ENCODE results near the gene TNFRSF21. TPM values are rescaled to one million over a fixed set of nuclear protein-coding genes. Genes with fewer than 3 reads are reported as not detected.
A peak's percentile ranks its signal among the peaks of the same experiment; 100 is the strongest.

Gene TNFRSF21
- total and polyA plus RNA-seq, 2 donors = 22.8 to 43.2 TPM

- 4% methylated on average over 7 of the region's 7 CpGs for WGBS
- Histone ChIP-seq H3K4me3 (ENCODE audit: low read depth, low read length) (no peak overlapping the region), H3K36me3 (ENCODE audit: insufficient read depth) (no peaks in the 10 kb centered on the region), H3K27ac (ENCODE audit: low read depth) (no peak overlapping the region), H3K4me1 (ENCODE audit: insufficient read depth) (no peaks in the 10 kb centered on the region)
- no peak for DNase-seq (ENCODE audit: extremely low spot score)
Measured at GRCh38 chr6:47310131-47310480, 401 bp upstream of the TNFRSF21 start.

GRCh38 chr6:47308552-47309290, 984 bp downstream of the TNFRSF21 start:
- Histone ChIP-seq H3K27ac (ENCODE audit: low read depth) (peak overlapping the region; percentile 79), H3K4me1 (ENCODE audit: insufficient read depth) (no peaks in the 10 kb centered on the region), H3K36me3 (ENCODE audit: insufficient read depth) (no peaks in the 10 kb centered on the region), H3K4me3 (ENCODE audit: low read depth, low read length) (peak overlapping the region; percentile 88)
- 2% methylated on average over 48 of the region's 48 CpGs for WGBS
- DNase-seq (ENCODE audit: extremely low spot score) = no peak

GRCh38 chr6:47308198-47308517, 1.5 kb downstream of the TNFRSF21 start:
- no peaks in the 10 kb centered on the region for H3K36me3 ChIP-seq (ENCODE audit: insufficient read depth)
- no peak for DNase-seq (ENCODE audit: extremely low spot score)
- H3K27ac ChIP-seq (ENCODE audit: low read depth) = no peak overlapping the region
- H3K4me3 ChIP-seq (ENCODE audit: low read depth, low read length) = peak overlapping the region; percentile 88
- no peaks in the 10 kb centered on the region for H3K4me1 ChIP-seq (ENCODE audit: insufficient read depth)
- 27% methylated on average over 3 of the region's 3 CpGs for WGBS

GRCh38 chr6:47307362-47308197, 2.1 kb downstream of the TNFRSF21 start:
- Histone ChIP-seq H3K27ac (ENCODE audit: low read depth) (no peak overlapping the region), H3K36me3 (ENCODE audit: insufficient read depth) (no peaks in the 10 kb centered on the region), H3K4me1 (ENCODE audit: insufficient read depth) (no peaks in the 10 kb centered on the region), H3K4me3 (ENCODE audit: low read depth, low read length) (peak overlapping the region; percentile 88)
- DNase-seq (ENCODE audit: extremely low spot score) = no peak
- 92% methylated on average over 7 of the region's 7 CpGs for WGBS

GRCh38 chr6:47306887-47307286, 2.8 kb downstream of the TNFRSF21 start:
- Histone ChIP-seq H3K4me1 (ENCODE audit: insufficient read depth) (no peaks in the 10 kb centered on the region), H3K36me3 (ENCODE audit: insufficient read depth) (no peaks in the 10 kb centered on the region), H3K27ac (ENCODE audit: low read depth) (no peak overlapping the region), H3K4me3 (ENCODE audit: low read depth, low read length) (peak overlapping the region; percentile 1)
- DNase-seq (ENCODE audit: extremely low spot score) = no peak
- 82% methylated on average over 2 of the region's 2 CpGs for WGBS

GRCh38 chr6:47303861-47304260, 5.8 kb downstream of the TNFRSF21 start:
- Histone ChIP-seq H3K4me1 (ENCODE audit: insufficient read depth) (no peaks in the 10 kb centered on the region), H3K27ac (ENCODE audit: low read depth) (no peak overlapping the region), H3K4me3 (ENCODE audit: low read depth, low read length) (no peak overlapping the region), H3K36me3 (ENCODE audit: insufficient read depth) (no peaks in the 10 kb centered on the region)
- 81% methylated on average over 1 of the region's 1 CpG for whole genome bisulfite sequencing
- DNase-seq (ENCODE audit: extremely low spot score) = no peak

- no peak for DNase-seq (ENCODE audit: extremely low spot score)
- H3K4me3 ChIP-seq (ENCODE audit: low read depth, low read length) = no peak overlapping the region
- H3K27ac ChIP-seq (ENCODE audit: low read depth) = no peak overlapping the region
- H3K4me1 ChIP-seq (ENCODE audit: insufficient read depth) = no peaks in the 10 kb centered on the region
- whole genome bisulfite sequencing = 97% methylated on average over 1 of the region's 1 CpG
- H3K36me3 ChIP-seq (ENCODE audit: insufficient read depth) = no peaks in the 10 kb centered on the region
Measured at GRCh38 chr6:47303342-47303741, 6.4 kb downstream of the TNFRSF21 start.

- 81% methylated on average over 6 of the region's 6 CpGs for WGBS
- Histone ChIP-seq H3K4me3 (ENCODE audit: low read depth, low read length) (no peak overlapping the region), H3K36me3 (ENCODE audit: insufficient read depth) (no peaks in the 10 kb centered on the region), H3K27ac (ENCODE audit: low read depth) (no peak overlapping the region), H3K4me1 (ENCODE audit: insufficient read depth) (no peaks in the 10 kb centered on the region)
- no peak for DNase-seq (ENCODE audit: extremely low spot score)
Measured at GRCh38 chr6:47302043-47302442, 7.7 kb downstream of the TNFRSF21 start.

GRCh38 chr6:47301441-47301840, 8.3 kb downstream of the TNFRSF21 start:
- H3K36me3 ChIP-seq (ENCODE audit: insufficient read depth) = no peaks in the 10 kb centered on the region
- WGBS = 93% methylated on average over 4 of the region's 4 CpGs
- no peak overlapping the region for H3K27ac ChIP-seq (ENCODE audit: low read depth)
- no peaks in the 10 kb centered on the region for H3K4me1 ChIP-seq (ENCODE audit: insufficient read depth)
- DNase-seq (ENCODE audit: extremely low spot score) = no peak
- no peak overlapping the region for H3K4me3 ChIP-seq (ENCODE audit: low read depth, low read length)

- Histone ChIP-seq H3K4me3 (ENCODE audit: low read depth, low read length) (no peak overlapping the region), H3K4me1 (ENCODE audit: insufficient read depth) (no peaks in the 10 kb centered on the region), H3K36me3 (ENCODE audit: insufficient read depth) (no peaks in the 10 kb centered on the region), H3K27ac (ENCODE audit: low read depth) (no peak overlapping the region)
- DNase-seq (ENCODE audit: extremely low spot score) = no peak
- 87% methylated on average over 5 of the region's 5 CpGs for WGBS
Measured at GRCh38 chr6:47300417-47300816, 9.3 kb downstream of the TNFRSF21 start.

- no peaks in the 10 kb centered on the region for H3K36me3 ChIP-seq (ENCODE audit: insufficient read depth)
- H3K27ac ChIP-seq (ENCODE audit: low read depth) = no peak overlapping the region
- no peak for DNase-seq (ENCODE audit: extremely low spot score)
- no peaks in the 10 kb centered on the region for H3K4me1 ChIP-seq (ENCODE audit: insufficient read depth)
- 95% methylated on average over 4 of the region's 4 CpGs for WGBS
- no peak overlapping the region for H3K4me3 ChIP-seq (ENCODE audit: low read depth, low read length)
Measured at GRCh38 chr6:47299965-47300364, 9.7 kb downstream of the TNFRSF21 start.

- Histone ChIP-seq H3K4me1 (ENCODE audit: insufficient read depth) (no peaks in the 10 kb centered on the region), H3K27ac (ENCODE audit: low read depth) (no peak overlapping the region), H3K36me3 (ENCODE audit: insufficient read depth) (no peaks in the 10 kb centered on the region), H3K4me3 (ENCODE audit: low read depth, low read length) (no peak overlapping the region)
- no peak for DNase-seq (ENCODE audit: extremely low spot score)
Measured at GRCh38 chr6:47298475-47298874, 11.2 kb downstream of the TNFRSF21 start.

GRCh38 chr6:47294990-47295389, 14.7 kb downstream of the TNFRSF21 start:
- DNase-seq (ENCODE audit: extremely low spot score) = no peak
- no peaks in the 10 kb centered on the region for H3K36me3 ChIP-seq (ENCODE audit: insufficient read depth)

GRCh38 chr6:47292944-47293343, 16.8 kb downstream of the TNFRSF21 start:
- 77% methylated on average over 2 of the region's 2 CpGs for WGBS

More at GRCh38 chr6:47294990-47295389, 14.7 kb downstream of the TNFRSF21 start:
- Histone ChIP-seq H3K27ac (ENCODE audit: low read depth) (no peak overlapping the region), H3K4me3 (ENCODE audit: low read depth, low read length) (no peak overlapping the region), H3K4me1 (ENCODE audit: insufficient read depth) (peaks cover 2% of the 10 kb centered on the region)
- 80% methylated on average over 4 of the region's 4 CpGs for WGBS

More at GRCh38 chr6:47292944-47293343, 16.8 kb downstream of the TNFRSF21 start:
- H3K27ac ChIP-seq (ENCODE audit: low read depth) = no peak overlapping the region
- peaks cover 2% of the 10 kb centered on the region for H3K4me1 ChIP-seq (ENCODE audit: insufficient read depth)
- no peaks in the 10 kb centered on the region for H3K36me3 ChIP-seq (ENCODE audit: insufficient read depth)
- DNase-seq (ENCODE audit: extremely low spot score) = no peak
- no peak overlapping the region for H3K4me3 ChIP-seq (ENCODE audit: low read depth, low read length)

All from urinary bladder (tissue), 4 donors.